Naive thymus-derived CD4-positive, alpha-beta T cell (primary cell): ENCODE data around the gene RAB10. TPM values are rescaled to one million over a fixed set of nuclear protein-coding genes. Genes with fewer than 3 reads are reported as not detected.
"Not testable (repeated sequence)": the region's sequence is repeated elsewhere in the genome, so short reads cannot be mapped to it uniquely, and the experiment has no call there.

ENCODE experiments used
- ATAC-seq: fragments of 150-1000 bp; cut with Tn5 transposase; 2 replicates; pipeline ENCODE4 v1.10.0; 2021; ENCODE audit warnings: mild to moderate bottlenecking, moderate library complexity
- CTCF ChIA-PET: fragments of 350-600 bp; sonication (Branson Sonifier 250); formaldehyde crosslinking; loops from one replicate; lab custom pipeline; 2021; ENCODE audit warnings: antibody characterized with exemption; lab: Charles Lee
- POLR2A ChIA-PET: fragments of 350-600 bp; sonication (Branson Sonifier 250); formaldehyde crosslinking; loops from one replicate; lab custom pipeline; 2021; ENCODE audit warnings: antibody characterized with exemption, inconsistent platforms; lab: Charles Lee
- DNase-seq, 9 donors: peaks; one replicate each; pipeline versions ENCODE4 v3.0.0 to v3.0.0-alpha.2; 2020 to 2022; ENCODE audit warnings: mixed read lengths in 1 of 9
- H3K27ac ChIP-seq: one replicate; pipeline ENCODE4 v1.7.0; 2013; ENCODE audit warnings: mild to moderate bottlenecking, low read depth, low read length, moderate library complexity
- H3K27me3 ChIP-seq, 2 donors: one replicate each; pipeline ENCODE4 v1.7.0; 2013; ENCODE audit warnings: low read length in 2 of 2, mild to moderate bottlenecking in 2 of 2, moderate library complexity in 2 of 2; ENCODE audit not compliant: control insufficient read depth in 2 of 2, insufficient read depth in 2 of 2
- H3K36me3 ChIP-seq, 3 experiments: 1 replicate in 2 of 3; 2 replicates in 1 of 3; pipeline ENCODE4 v1.7.0; 2013; ENCODE audit warnings: low read length in 3 of 3, mild to moderate bottlenecking in 3 of 3, moderate library complexity in 1 of 3; ENCODE audit not compliant: insufficient read depth in 3 of 3, control insufficient read depth in 2 of 3
- H3K4me1 ChIP-seq, 2 donors: one replicate each; pipeline ENCODE4 v1.7.0; 2013; ENCODE audit warnings: low read length in 2 of 2, mild to moderate bottlenecking in 2 of 2, moderate library complexity in 1 of 2; ENCODE audit not compliant: control insufficient read depth in 2 of 2, insufficient read depth in 2 of 2
- H3K4me3 ChIP-seq: 2 replicates; pipeline ENCODE4 v1.7.0; 2013; ENCODE audit warnings: mild to moderate bottlenecking, low read length
- H3K9me3 ChIP-seq, 3 experiments: 1 replicate in 2 of 3; 2 replicates in 1 of 3; pipeline ENCODE4 v1.7.0; 2013; ENCODE audit warnings: low read length in 3 of 3; ENCODE audit not compliant: control insufficient read depth in 2 of 3
- H3K27ac Mint-ChIP-seq, 9 donors: one replicate each; pipeline ENCODE4 v1.8.0; 2020 to 2022; ENCODE audit warnings: mixed read lengths in 9 of 9, mild to moderate bottlenecking in 8 of 9, moderate library complexity in 5 of 9, inconsistent platforms in 2 of 9
- H3K27me3 Mint-ChIP-seq, 5 donors: one replicate each; pipeline ENCODE4 v1.8.0; 2021 to 2022; ENCODE audit warnings: mixed read lengths in 5 of 5, mild to moderate bottlenecking in 1 of 5
- H3K36me3 Mint-ChIP-seq, 5 donors: one replicate each; pipeline ENCODE4 v1.8.0; 2020 to 2022; ENCODE audit warnings: mixed read lengths in 5 of 5, mild to moderate bottlenecking in 3 of 5, inconsistent platforms in 1 of 5
- H3K4me1 Mint-ChIP-seq, 7 donors: one replicate each; pipeline ENCODE4 v1.8.0; 2020 to 2022; ENCODE audit warnings: mixed read lengths in 7 of 7, mild to moderate bottlenecking in 3 of 7, inconsistent platforms in 1 of 7
- H3K4me3 Mint-ChIP-seq, 10 donors: one replicate each; pipeline ENCODE4 v1.8.0; 2020 to 2022; ENCODE audit warnings: mild to moderate bottlenecking in 10 of 10, mixed read lengths in 10 of 10, moderate library complexity in 6 of 10, inconsistent platforms in 2 of 10
- H3K9me3 Mint-ChIP-seq, 11 donors: one replicate each; pipeline ENCODE4 v1.8.0; 2020 to 2022; ENCODE audit warnings: mixed read lengths in 11 of 11, mild to moderate bottlenecking in 4 of 11, inconsistent platforms in 1 of 11, moderate library complexity in 1 of 11
- intact Hi-C, 2 donors: fragments of 100-400 bp; cut with micrococcal nuclease; formaldehyde crosslinking; loops; one replicate each; pipeline ENCODE4 v1.15.1; 2023
- polyA plus RNA-seq, 2 donors: library from polyadenylated mRNA; unstranded; fragments of 300-500 nt; fragmentation: Illumina TruSeq; gene quantifications; one replicate each; pipeline ENCODE4 v1.2.3, GENCODE V29; 2021
- total RNA-seq, 6 experiments: library from RNA in 5 of 6; stranded (reverse) in 5 of 6; gene quantifications; 1 replicate in 5 of 6; 2 replicates in 1 of 6; pipeline ENCODE4 v1.2.3 and lab custom pipeline; 2021 to 2026

RAB10 gene
- total and polyA plus RNA-seq, 7 experiments from 2014 or later, result 25.6 to 108 (median 60.5) TPM

- H3K27ac ChIP-seq, result no peak overlapping the region
- DNase-seq, result no peak
- intact Hi-C loops, result no loop called here
- Mint-ChIP-seq H3K27ac (no peak overlapping the region), H3K4me1 (no peaks in the 10 kb centered on the region), H3K9me3 (peaks cover 0 to under 1% (median 0%) of the 10 kb centered on the region in 11 donors), H3K27me3 (peaks cover 0 to 19% (median 0%) of the 10 kb centered on the region in 5 donors), H3K4me3 (no peak overlapping the region), H3K36me3 (no peaks in the 10 kb centered on the region)
- ChIA-PET POLR2A (interaction anchor here (0.6 kb wide), 1 partner anchor 152 kb away, joined by 4 read pairs; no protein-coding TSS in a partner anchor), CTCF (no interaction called here)
- no peak for ATAC-seq
- no peaks in the 10 kb centered on the region for H3K9me3 ChIP-seq
- H3K36me3 ChIP-seq, result no peaks in the 10 kb centered on the region
- no peak overlapping the region for H3K4me3 ChIP-seq
- H3K4me1 ChIP-seq, result no peaks in the 10 kb centered on the region
- H3K27me3 ChIP-seq, result no peaks in the 10 kb centered on the region
Observed at GRCh38 chr2:26165403-26165802, 131.5 kb downstream of the RAB10 start.

- H3K9me3 Mint-ChIP-seq, H3K4me3 Mint-ChIP-seq, H3K4me1 Mint-ChIP-seq, H3K27me3 ChIP-seq, ATAC-seq, intact Hi-C loops, H3K36me3 Mint-ChIP-seq, DNase-seq, H3K36me3 ChIP-seq, H3K9me3 ChIP-seq, H3K27ac Mint-ChIP-seq, H3K27ac ChIP-seq, H3K4me1 ChIP-seq, CTCF ChIA-PET, H3K4me3 ChIP-seq: not testable (repeated sequence)
- H3K27me3 Mint-ChIP-seq, result peaks cover 6 to 29% (median 9%) of the 10 kb centered on the region in 5 donors
- POLR2A ChIA-PET, result interaction anchor here (0.6 to 0.9 kb wide), 2 partner anchors 18 to 387 kb away, joined by 3 to 6 read pairs; no protein-coding TSS in a partner anchor
Observed at GRCh38 chr2:26166541-26166940, 132.7 kb downstream of the RAB10 start.

GRCh38 chr2:26168785-26169184, 134.9 kb downstream of the RAB10 start:
- Mint-ChIP-seq H3K27ac (no peak overlapping the region), H3K9me3 (peaks cover 0 to 2% (median 0%) of the 10 kb centered on the region in 11 donors), H3K4me3 (no peak overlapping the region), H3K27me3 (peaks cover 15 to 36% (median 18%) of the 10 kb centered on the region in 5 donors), H3K4me1 (peaks cover 4 to 12% (median 9%) of the 10 kb centered on the region in 7 donors), H3K36me3 (peaks cover 0 to 2% (median 0%) of the 10 kb centered on the region in 5 donors)
- Histone ChIP-seq H3K36me3 (no peaks in the 10 kb centered on the region), H3K27me3 (peaks cover 0 to 4% of the 10 kb centered on the region in 2 donors), H3K4me1 (no peaks in the 10 kb centered on the region), H3K27ac (no peak overlapping the region), H3K9me3 (no peaks in the 10 kb centered on the region), H3K4me3 (no peak overlapping the region)
- POLR2A ChIA-PET, result interaction anchor here (1.2 kb wide), 1 partner anchor 30 kb away, joined by 3 read pairs; no protein-coding TSS in a partner anchor
- DNase-seq, result no peak
- CTCF ChIA-PET, result no interaction called here
- no peak for ATAC-seq
- intact Hi-C loops, result no loop called here

GRCh38 chr2:26169226-26169625, 135.3 kb downstream of the RAB10 start:
- Histone ChIP-seq H3K4me3 (no peak overlapping the region), H3K9me3 (no peaks in the 10 kb centered on the region), H3K27ac (no peak overlapping the region), H3K4me1 (no peaks in the 10 kb centered on the region), H3K36me3 (no peaks in the 10 kb centered on the region), H3K27me3 (peaks cover 0 to 4% of the 10 kb centered on the region in 2 donors)
- no peak overlapping the region for H3K4me3 Mint-ChIP-seq
- peaks cover 0 to 2% (median 0%) of the 10 kb centered on the region in 5 donors for H3K36me3 Mint-ChIP-seq
- peaks cover 0 to 2% (median 0%) of the 10 kb centered on the region in 11 donors for H3K9me3 Mint-ChIP-seq
- intact Hi-C loops, result no loop called here
- H3K27me3 Mint-ChIP-seq, result peaks cover 16 to 38% (median 19%) of the 10 kb centered on the region in 5 donors
- CTCF ChIA-PET, result no interaction called here
- no peak overlapping the region for H3K27ac Mint-ChIP-seq
- POLR2A ChIA-PET, result interaction anchor here (1.2 kb wide), 1 partner anchor 30 kb away, joined by 3 read pairs; no protein-coding TSS in a partner anchor
- peaks cover 5 to 12% (median 10%) of the 10 kb centered on the region in 7 donors for H3K4me1 Mint-ChIP-seq
- no peak for DNase-seq
- no peak for ATAC-seq

GRCh38 chr2:26169681-26170414, 136.0 kb downstream of the RAB10 start:
- H3K36me3 ChIP-seq, result no peaks in the 10 kb centered on the region
- peak overlapping the region in 1 of 9 donors; percentile 39 for H3K27ac Mint-ChIP-seq
- H3K36me3 Mint-ChIP-seq, result peaks cover 0 to 4% (median 0%) of the 10 kb centered on the region in 5 donors
- intact Hi-C loops, result loop anchor here (2.0 to 5.0 kb wide), 3 partner anchors 161 to 407 kb away; no protein-coding TSS in a partner anchor
- DNase-seq (no peak), ATAC-seq (no peak)
- no peaks in the 10 kb centered on the region for H3K9me3 ChIP-seq
- H3K9me3 Mint-ChIP-seq, result peaks cover 0 to 2% (median 0%) of the 10 kb centered on the region in 11 donors
- peak overlapping the region in 3 of 10 donors; percentile 3 to 18 (median 15) for H3K4me3 Mint-ChIP-seq
- CTCF ChIA-PET, result no interaction called here
- peaks cover 0 to 9% of the 10 kb centered on the region in 2 donors for H3K27me3 ChIP-seq
- H3K4me3 ChIP-seq, result no peak overlapping the region
- H3K4me1 Mint-ChIP-seq, result peaks cover 9 to 18% (median 15%) of the 10 kb centered on the region in 7 donors
- no peaks in the 10 kb centered on the region for H3K4me1 ChIP-seq
- peaks cover 22 to 39% (median 25%) of the 10 kb centered on the region in 5 donors for H3K27me3 Mint-ChIP-seq
- POLR2A ChIA-PET, result interaction anchor here (0.6 kb wide), 1 partner anchor 330 kb away, joined by 4 read pairs; no protein-coding TSS in a partner anchor
- H3K27ac ChIP-seq, result no peak overlapping the region

- Mint-ChIP-seq H3K27me3 (peaks cover 24 to 47% (median 29%) of the 10 kb centered on the region in 5 donors), H3K4me1 (peaks cover 9 to 19% (median 15%) of the 10 kb centered on the region in 7 donors), H3K9me3 (peaks cover 0 to 2% (median 0%) of the 10 kb centered on the region in 11 donors), H3K4me3 (peak overlapping the region in 3 of 10 donors; percentile 45 to 79 (median 63)), H3K36me3 (peaks cover 0 to 4% (median 0%) of the 10 kb centered on the region in 5 donors), H3K27ac (no peak overlapping the region)
- Histone ChIP-seq H3K9me3 (no peaks in the 10 kb centered on the region), H3K4me3 (no peak overlapping the region), H3K27ac (no peak overlapping the region), H3K36me3 (no peaks in the 10 kb centered on the region), H3K4me1 (no peaks in the 10 kb centered on the region), H3K27me3 (peaks cover 0 to 9% of the 10 kb centered on the region in 2 donors)
- intact Hi-C loops, result loop anchor here (1.0 to 5.0 kb wide), 4 partner anchors 160 to 407 kb away; no protein-coding TSS in a partner anchor
- POLR2A ChIA-PET, result no interaction called here
- ATAC-seq (no peak), DNase-seq (no peak)
- CTCF ChIA-PET, result no interaction called here
Observed at GRCh38 chr2:26170795-26171194, 136.9 kb downstream of the RAB10 start.
